SK-N-SH treated with all-trans-retinoic acid at 6 μM for 48 hours (cell line): Measurements from ENCODE around the gene MAML2.

Experiments
- ARNTL ChIP-seq: fragments of 450-650 bp; formaldehyde crosslinking; IDR thresholded peaks from 2 replicates; pipeline ENCODE4 v1.5.0; 2020; ENCODE audit warnings: low read depth, mild to moderate bottlenecking, moderate library complexity, borderline replicate concordance
- BACH2 ChIP-seq: fragments of 250-450 bp; sonication (Bioruptor Pico); IDR thresholded peaks from 2 replicates; pipeline ENCODE4 v1.9.0; 2021; ENCODE audit warnings: mild to moderate bottlenecking, borderline replicate concordance
- OSR1 ChIP-seq: fragments of 250-450 bp; sonication (Bioruptor Pico); IDR thresholded peaks from 2 replicates; pipeline ENCODE4 v1.8.0; 2022; ENCODE audit warnings: moderate library complexity, mild to moderate bottlenecking, inconsistent platforms
- RARB ChIP-seq: fragments of 250-450 bp; sonication (Bioruptor Pico); IDR thresholded peaks from 2 replicates; pipeline ENCODE4 v1.8.0; 2021; ENCODE audit warnings: mild to moderate bottlenecking, moderate library complexity
- ZFP3 ChIP-seq: fragments of 250-450 bp; sonication (Bioruptor Pico); IDR thresholded peaks from 2 replicates; pipeline ENCODE4 v1.5.0; 2020; ENCODE audit warnings: mild to moderate bottlenecking, moderate library complexity

GRCh38 chr11:96191752-96192151 lies 151.2 kb downstream of the MAML2 start:
- TF ChIP-seq ARNTL (CRISPR knock-in tag) = no peak
- TF ChIP-seq RARB (CRISPR knock-in tag) = no peak
- TF ChIP-seq ZFP3 (CRISPR knock-in tag) = no peak
- TF ChIP-seq OSR1 (CRISPR knock-in tag) = no peak
- no peak for TF ChIP-seq BACH2
